NCI-H345 treated with DMSO at 0.1 percent for 48 hours (cell line): ENCODE data around the gene AANAT.

Experiments used
- DNase-seq: peaks from one replicate; lab custom pipeline; 2025; ENCODE audit not compliant: unreplicated experiment; lab: John Stamatoyannopoulos, UW

AANAT gene

GRCh38 chr17:76485569-76485968 is 18.2 kb downstream of the AANAT start:
- no peak for DNase-seq

DNA sequence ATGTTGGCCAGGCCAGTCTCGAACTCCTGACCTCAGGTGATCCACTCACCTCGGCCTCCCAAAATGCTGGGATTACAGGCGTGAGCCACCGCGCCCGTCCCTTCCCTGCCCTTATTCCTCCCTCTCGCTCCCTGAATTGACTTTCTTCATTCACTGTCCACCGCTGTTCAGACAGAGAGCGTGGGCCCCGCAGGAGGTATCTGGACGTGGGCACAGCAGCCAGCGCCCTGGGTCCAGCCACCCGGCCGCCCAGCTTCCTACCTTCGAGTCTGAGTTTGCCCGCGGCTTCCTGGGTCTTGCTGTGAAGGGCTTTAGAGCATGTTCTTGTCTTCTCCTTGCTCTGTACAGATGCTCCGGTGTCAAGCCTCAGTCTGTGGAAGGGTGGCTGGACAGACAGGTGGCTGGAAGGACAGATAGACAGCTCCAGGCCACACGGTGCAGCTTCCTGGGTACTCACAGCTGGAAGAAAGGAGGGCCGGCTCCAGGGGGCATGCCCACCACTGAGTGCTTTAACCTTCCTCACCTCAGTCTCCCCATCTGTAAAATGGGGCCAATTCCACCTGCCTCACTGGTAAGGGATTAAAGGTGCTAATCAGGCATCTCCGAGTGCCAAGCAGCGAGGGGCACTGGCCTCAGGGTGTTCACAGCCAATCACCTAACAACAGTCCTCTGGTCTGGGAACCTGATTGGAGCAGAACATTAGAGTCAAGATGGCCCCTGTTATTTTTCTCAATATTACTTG is 20.2 kb downstream of the AANAT start:
- no peak for DNase-seq

- DNase-seq = no peak
Measured at GRCh38 chr17:76490112-76490710, 22.8 kb downstream of the AANAT start.

DNA sequence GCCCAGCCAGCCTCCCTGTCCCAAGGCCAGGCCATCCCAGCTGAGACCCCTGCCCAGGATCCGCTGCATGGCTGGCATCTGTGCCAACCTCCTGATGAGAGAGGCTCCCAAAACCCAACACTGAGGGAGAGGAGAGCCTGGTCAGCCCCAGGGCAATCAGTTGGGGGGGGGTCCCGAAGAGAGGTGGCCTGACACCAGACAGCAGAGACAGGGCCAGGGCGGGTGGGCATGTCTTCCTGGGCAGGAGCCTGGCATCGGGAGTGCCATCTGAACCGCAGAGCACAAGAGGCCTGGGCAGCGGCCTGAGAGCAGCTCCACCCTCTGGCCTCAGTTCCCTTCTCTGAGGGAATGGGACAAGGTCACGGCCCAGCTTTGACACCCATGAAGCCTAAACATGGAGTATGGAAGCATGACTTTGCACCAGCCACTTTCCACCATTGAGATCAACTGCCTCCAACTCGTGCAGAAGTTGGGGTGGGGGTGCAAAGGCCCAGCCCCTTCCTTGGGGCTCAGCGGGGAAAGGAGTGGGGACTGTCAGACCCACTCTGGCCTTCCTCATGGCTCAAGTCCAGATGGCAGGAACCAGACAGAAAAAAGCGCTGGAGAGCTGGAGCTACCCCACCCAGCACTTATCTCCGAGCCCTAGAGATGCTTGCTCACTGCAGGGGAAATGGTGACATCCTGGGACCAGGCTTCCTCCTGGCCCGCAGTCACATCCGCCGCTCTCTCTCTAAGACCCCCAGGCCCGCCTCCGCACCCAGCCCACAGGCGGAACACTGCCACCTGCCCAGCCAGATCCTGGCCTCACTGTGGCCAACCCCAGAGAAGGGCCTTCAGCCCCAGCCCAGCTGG is 24.1 kb downstream of the AANAT start:
- no peak for DNase-seq

DNA sequence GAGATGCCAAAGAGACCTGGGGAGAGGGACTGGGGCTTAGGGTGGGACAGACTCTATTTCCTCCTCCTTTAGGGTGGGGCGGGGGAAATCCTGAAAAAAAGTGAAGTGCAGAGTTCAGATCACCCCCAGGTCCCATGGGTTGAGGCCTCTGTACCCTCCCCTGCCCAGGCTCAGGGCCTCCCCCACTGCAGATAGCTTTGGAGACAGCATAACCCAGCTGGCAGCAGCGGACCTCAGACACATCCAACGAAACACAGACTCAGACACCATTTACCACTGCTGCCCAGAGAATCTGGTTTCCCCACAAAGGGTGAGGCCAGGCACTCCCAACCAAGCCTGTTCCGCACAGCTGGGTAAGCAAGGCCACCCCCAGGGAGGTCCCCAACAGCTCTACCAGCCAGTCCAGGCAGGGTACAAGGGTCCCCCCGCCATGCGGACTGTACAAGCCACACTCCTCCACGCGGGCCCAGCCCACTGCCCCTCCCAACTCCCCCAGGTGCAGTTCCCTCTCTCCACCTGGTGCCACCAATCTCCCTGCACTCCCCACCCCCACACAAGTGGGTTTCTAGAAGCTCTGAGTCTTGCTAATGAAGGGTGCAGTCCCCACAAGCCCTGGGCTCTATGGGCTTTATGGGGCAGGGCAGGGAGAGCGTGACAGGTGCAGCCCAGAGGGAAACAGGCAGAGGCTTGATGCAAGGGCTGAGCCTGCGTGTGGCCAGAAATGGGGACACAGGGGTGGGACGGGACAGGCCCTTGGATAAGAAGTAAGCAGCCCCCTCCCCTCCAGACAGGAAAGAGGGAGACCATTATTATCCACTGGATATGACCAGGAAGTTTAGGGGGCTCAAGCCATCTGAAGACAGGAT is 25.0 kb downstream of the AANAT start:
- no peak for DNase-seq

GRCh38 chr17:76492989-76493501 is 25.6 kb downstream of the AANAT start:
- DNase-seq = no peak

DNA sequence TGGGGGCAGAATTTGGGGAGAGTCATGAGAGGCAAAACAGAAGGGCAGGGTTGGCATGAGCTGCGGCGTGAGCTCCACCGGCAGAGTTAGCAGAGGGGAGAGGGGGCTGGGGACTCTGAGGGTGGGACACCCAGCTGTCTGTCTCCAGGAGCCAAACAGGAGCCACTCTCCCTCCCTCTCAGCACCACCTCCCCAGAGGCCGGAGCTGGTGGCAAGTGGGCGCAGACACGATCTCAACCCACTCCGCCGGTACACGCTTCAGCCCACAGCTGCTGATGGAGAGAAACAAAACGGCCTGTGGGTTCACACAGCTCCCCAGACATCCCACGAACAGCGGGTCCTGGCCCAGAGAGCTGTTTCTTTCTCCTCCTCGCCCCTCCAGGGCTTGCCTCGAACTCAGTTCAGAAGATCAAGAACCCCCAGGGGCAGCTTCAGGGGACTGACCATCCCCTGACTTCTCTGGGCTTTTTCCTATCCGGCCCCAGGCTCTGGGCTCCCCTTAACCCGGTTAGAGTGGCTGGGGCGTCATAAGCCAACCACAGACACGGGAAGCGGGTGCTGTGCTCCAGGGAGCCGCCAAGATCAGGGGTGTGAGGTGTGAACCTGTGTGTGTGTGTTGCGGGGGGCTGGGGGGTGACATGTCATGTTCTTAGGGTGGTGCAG is 26.2 kb downstream of the AANAT start:
- DNase-seq = no peak

GRCh38 chr17:76495663-76496400 is 28.4 kb downstream of the AANAT start:
- DNase-seq = no peak

GRCh38 chr17:76496464-76496863 is 29.1 kb downstream of the AANAT start:
- no peak for DNase-seq

DNA sequence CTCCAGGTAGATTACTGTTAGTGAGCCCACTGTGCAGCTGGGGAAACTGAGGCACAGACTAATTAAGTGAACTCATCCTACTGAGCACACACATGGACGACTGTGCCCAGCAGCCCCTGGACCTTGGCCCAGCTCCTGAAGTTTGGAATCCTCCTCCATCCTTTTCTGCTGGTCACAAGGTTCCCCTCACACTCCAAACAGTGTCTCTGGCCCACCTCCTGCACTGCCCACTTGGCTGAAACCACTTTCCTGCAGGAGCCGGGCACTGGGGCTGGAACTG is 30.2 kb downstream of the AANAT start:
- DNase-seq = no peak

DNA sequence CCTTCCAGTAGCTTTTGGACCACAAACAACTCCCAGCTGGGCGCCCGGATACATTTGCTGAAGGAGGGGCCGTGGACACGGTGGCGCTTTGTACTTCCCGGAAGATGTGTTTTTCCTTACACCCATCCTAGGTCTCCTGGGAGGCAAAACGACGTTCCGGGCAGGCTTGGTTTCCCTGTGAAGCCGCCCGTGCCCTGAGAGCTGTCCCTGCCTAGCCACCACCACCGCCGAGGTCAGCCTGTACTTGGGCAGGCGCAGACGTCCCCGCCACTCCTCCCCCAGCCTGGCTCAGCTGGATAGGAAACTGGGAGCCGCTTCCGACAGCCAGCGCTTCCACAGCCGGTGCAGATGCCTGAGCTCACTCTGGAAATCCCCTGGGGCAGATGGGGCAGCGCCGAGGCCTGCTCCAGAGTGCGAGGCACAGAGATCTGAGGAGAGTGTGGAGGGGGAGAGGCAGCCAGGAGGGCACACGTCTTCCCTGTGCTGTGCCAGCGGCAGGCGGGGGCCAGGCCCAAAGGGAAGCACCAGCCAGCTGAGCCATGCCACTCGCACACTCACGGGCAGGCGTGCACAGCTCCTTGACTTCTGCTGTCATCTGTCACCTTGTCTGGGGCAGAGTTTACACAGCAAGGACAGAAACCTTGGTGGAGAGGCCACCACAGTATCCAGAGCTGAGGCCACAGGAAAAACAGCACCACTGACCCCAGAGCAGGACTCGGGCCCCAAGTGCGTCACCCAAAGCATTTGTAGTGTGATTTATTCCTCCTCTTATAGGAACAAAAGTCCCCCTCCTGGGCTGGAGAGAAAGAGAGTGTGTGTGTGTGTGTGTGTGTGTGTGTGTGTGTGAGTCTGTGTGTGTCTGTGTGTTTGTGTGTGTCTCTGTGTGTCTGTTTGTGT is 30.8 kb downstream of the AANAT start:
- no peak for DNase-seq

GRCh38 chr17:76498876-76499251 is 31.5 kb downstream of the AANAT start:
- no peak for DNase-seq

DNA sequence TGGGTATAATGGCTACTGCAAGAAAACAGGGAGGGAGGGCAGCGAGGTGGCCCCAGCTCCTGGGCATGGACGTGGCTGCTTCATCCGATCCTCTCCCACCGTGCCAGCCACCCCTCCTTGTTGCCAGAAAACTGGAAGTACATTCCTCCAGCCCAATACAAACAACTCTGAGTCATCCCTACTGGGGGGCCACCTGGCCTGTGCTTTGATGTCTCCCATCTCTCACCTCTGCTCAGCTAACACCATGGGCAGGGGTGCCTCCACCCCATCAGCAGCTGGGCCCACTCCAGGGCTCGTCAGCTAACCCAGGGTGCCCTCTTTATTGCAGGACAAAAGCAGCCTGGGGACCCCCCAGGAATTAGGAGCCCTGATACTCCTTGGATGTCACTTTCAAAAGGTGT is 31.9 kb downstream of the AANAT start:
- no peak for DNase-seq

DNA sequence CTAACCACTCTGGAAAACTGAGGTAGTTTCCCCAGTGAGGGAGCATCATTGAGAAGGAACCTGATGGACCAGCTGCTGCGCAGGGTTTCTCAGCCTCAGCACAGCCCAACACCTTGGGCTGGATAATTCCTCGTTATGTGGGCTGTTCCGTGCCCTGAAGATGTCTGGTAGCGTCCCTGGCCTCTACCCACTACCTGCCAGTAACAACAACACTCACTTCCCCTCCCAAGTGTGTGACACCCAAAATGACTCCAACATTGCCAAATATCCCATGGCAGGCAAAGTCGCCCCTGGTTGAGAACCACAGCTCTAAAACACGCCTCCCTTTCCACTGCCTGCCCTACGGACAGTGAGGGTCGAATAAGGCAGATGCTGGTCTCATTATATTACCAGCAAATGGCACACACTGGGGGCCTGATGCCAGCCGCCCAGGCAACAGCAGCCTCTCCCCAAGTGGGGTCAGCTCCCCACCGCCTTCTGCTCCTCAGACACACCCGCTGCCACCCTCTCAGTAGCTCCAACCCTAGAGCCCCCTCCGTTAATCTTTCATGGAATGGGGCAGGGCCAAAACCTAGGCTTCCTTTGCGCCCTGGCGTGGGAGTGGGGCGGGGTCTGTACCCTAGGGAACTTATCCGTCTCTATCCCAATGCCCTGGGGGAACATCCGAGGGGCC is 32.8 kb downstream of the AANAT start:
- no peak for DNase-seq

DNA sequence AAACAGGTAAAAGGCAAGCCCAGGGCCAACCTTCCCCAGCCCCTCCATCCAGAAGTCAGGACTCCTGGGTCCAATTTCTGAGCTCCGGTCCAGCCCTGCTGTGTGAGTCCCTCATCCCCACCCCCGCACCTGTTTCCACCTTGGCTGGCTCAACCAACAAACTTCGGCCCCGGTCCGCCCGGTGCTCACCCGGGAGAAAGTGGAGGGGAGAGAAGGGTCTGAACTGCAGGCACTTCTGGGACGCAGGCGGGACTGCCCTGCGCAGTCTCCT is 33.3 kb downstream of the AANAT start:
- no peak for DNase-seq

DNA sequence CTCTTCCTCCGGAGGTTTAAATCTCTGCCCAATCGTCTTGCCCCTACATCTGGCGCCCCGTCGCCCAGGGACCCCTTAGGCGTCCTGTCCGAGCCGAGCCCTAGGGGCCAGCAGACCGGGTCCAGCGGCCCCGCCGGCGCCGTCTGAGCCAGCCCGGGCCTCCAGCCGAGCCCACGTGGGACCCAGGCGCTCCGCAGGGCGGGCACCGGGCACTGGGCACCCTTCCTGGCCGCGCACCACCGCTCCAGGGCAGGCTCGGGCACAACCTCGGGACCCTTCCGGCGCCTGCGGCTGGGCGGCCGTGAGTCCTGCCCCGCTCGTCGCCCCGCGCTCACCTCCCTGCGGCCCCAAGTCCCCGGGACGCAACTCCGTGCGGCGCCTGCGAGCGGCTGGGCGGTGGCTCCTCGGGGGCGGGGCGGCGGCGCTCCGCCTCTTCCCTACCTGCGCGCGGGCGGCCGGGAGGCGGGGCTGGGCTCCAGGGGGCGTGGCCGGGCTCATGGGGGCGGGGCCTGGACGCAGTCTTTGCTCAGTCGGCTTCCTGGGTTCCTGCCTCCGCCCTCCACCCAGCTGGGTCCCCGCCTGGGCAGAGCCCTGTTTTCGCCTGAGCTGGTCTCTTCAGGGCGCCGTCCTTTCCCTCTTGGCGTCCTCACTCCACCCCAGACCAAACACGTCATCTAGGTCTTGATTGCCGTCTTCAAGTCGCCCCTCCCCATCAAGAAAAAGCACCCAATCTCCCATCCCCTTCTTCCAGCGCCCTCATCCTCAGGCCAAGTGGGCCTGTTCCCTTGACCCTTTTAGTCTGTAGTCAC is 33.8 kb downstream of the AANAT start, which contains the start of gene RHBDF2:
Gene RHBDF2, minus strand, starts transcription at position 406 of the 809 bp plus-strand sequence. CDS start 19,899 bp downstream, outside the sequence.
- peak; percentile 73 for DNase-seq

DNA sequence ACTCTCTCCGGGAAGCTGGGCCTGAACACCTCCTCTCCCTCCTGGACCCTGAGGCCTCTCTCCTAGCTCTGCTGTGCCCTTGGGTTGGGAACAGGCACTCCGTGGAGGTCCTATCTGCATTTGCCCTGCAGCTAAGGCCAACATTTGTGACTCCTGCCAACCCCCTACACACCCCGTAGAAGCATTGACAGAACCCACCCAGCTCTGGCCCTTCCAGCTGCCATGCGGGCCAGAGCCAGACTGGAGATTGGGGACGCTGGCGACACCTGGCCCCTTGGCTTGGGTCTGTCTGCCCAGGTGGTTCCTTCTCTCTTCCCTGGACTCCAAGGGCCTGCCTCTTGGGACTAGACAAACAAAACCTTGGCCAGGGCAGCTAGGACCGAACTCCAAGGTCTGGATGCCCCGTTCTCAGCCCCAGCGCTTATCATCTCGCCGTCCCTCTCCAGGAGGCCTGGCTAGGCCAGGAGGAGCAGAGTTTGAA is 34.5 kb downstream of the AANAT start:
- DNase-seq = no peak
